Activated naive CD4-positive, alpha-beta T cell treated with Interleukin-2 at 50 U/mL for 16 hours (primary cell): Measurements from ENCODE around the gene HS3ST2.

Source experiments
- DNase-seq: peaks from one replicate; pipeline ENCODE4 v3.0.0-alpha.2; 2020

The HS3ST2 gene

GRCh38 chr16:22813948-22814710 lies at the start of gene HS3ST2:
HS3ST2 (plus strand) TSS chr16:22814162; CDS start chr16:22814611, 449 bp downstream.
- no peak for DNase-seq

GRCh38 chr16:22764662-22765327 lies 49.2 kb upstream of the HS3ST2 start:
- no peak for DNase-seq

GRCh38 chr16:22765479-22765878 lies 48.5 kb upstream of the HS3ST2 start:
- DNase-seq: no peak

- no peak for DNase-seq
Measured at GRCh38 chr16:22770866-22771265, 43.1 kb upstream of the HS3ST2 start.

- no peak for DNase-seq
Measured at GRCh38 chr16:22771551-22771950, 42.4 kb upstream of the HS3ST2 start.

GRCh38 chr16:22775220-22775922 lies 38.6 kb upstream of the HS3ST2 start:
- no peak for DNase-seq

- no peak for DNase-seq
Measured at GRCh38 chr16:22781480-22781879, 32.5 kb upstream of the HS3ST2 start.

GRCh38 chr16:22782314-22782713 lies 31.6 kb upstream of the HS3ST2 start:
- no peak for DNase-seq

GRCh38 chr16:22784690-22785214 lies 29.2 kb upstream of the HS3ST2 start:
- no peak for DNase-seq

- no peak for DNase-seq
Measured at GRCh38 chr16:22785552-22785951, 28.4 kb upstream of the HS3ST2 start.

GRCh38 chr16:22786284-22786683 lies 27.7 kb upstream of the HS3ST2 start:
- no peak for DNase-seq

- DNase-seq: no peak
Measured at GRCh38 chr16:22786691-22787090, 27.3 kb upstream of the HS3ST2 start.

GRCh38 chr16:22787466-22788192 lies 26.3 kb upstream of the HS3ST2 start:
- DNase-seq: no peak

- DNase-seq: no peak
Measured at GRCh38 chr16:22788193-22788530, 25.8 kb upstream of the HS3ST2 start.

GRCh38 chr16:22789281-22789945 lies 24.5 kb upstream of the HS3ST2 start:
- no peak for DNase-seq

GRCh38 chr16:22797551-22797950 lies 16.4 kb upstream of the HS3ST2 start:
- DNase-seq: no peak

GRCh38 chr16:22799113-22799512 lies 14.8 kb upstream of the HS3ST2 start:
- no peak for DNase-seq

- DNase-seq: no peak
Measured at GRCh38 chr16:22804893-22805292, 9.1 kb upstream of the HS3ST2 start.

- DNase-seq: no peak
Measured at GRCh38 chr16:22805326-22805725, 8.6 kb upstream of the HS3ST2 start.

- DNase-seq: no peak
Measured at GRCh38 chr16:22806811-22807210, 7.2 kb upstream of the HS3ST2 start.

GRCh38 chr16:22810226-22810625 lies 3.7 kb upstream of the HS3ST2 start:
- DNase-seq: no peak

- no peak for DNase-seq
Measured at GRCh38 chr16:22813223-22813947, 577 bp upstream of the HS3ST2 start.
